Neuronal stem cell (in vitro differentiated cells): ENCODE data around the gene ELOVL6.
A peak's percentile ranks its signal among the peaks of the same experiment; 100 is the strongest.

ENCODE experiments used
- DNase-seq: peaks from one replicate; pipeline ENCODE4 v3.0.0-alpha.2; 2013; ENCODE audit warnings: low spot score
- H2AFZ ChIP-seq: one replicate; pipeline ENCODE4 v1.6.1; 2013; ENCODE audit warnings: mild to moderate bottlenecking, low read length, inconsistent platforms
- H2AK5ac ChIP-seq: 2 replicates; pipeline ENCODE4 v1.6.1; 2013; ENCODE audit warnings: low read depth, mild to moderate bottlenecking, inconsistent platforms, low read length, moderate library complexity, mixed read lengths
- H2BK120ac ChIP-seq: 2 replicates; pipeline ENCODE4 v1.6.1; 2013; ENCODE audit warnings: low read depth, mild to moderate bottlenecking, inconsistent platforms, low read length, moderate library complexity, mixed read lengths
- H2BK12ac ChIP-seq: one replicate; pipeline ENCODE4 v1.6.1; 2013; ENCODE audit warnings: low read length, inconsistent platforms
- H2BK15ac ChIP-seq: 2 replicates; pipeline ENCODE4 v1.6.1; 2013; ENCODE audit warnings: mild to moderate bottlenecking, low read length, inconsistent platforms, mixed read lengths
- H2BK5ac ChIP-seq: one replicate; pipeline ENCODE4 v1.6.1; 2013; ENCODE audit warnings: inconsistent platforms, mild to moderate bottlenecking, low read length, moderate library complexity
- H3K14ac ChIP-seq: one replicate; pipeline ENCODE4 v1.6.1; 2013; ENCODE audit warnings: low read length, inconsistent platforms
- H3K18ac ChIP-seq: 2 replicates; pipeline ENCODE4 v1.6.1; 2013; ENCODE audit warnings: low read length, inconsistent platforms
- H3K23ac ChIP-seq: 2 replicates; pipeline ENCODE4 v1.6.1; 2013; ENCODE audit warnings: low read depth, mild to moderate bottlenecking, mixed read lengths, low read length, inconsistent platforms; ENCODE audit not compliant: poor library complexity
- H3K27ac ChIP-seq: replicated peaks from 3 replicates; pipeline ENCODE4 v1.5.1; 2013; ENCODE audit warnings: low read length, inconsistent platforms
- H3K27me3 ChIP-seq, 3 experiments: 2 replicates each; pipeline ENCODE4 v1.6.1; 2013; ENCODE audit warnings: low read length in 3 of 3, mild to moderate bottlenecking in 2 of 3, inconsistent platforms in 1 of 3, low read depth in 1 of 3, mixed read lengths in 1 of 3, moderate library complexity in 1 of 3; ENCODE audit not compliant: control insufficient read depth in 3 of 3, insufficient read depth in 3 of 3
- H3K36me3 ChIP-seq, 2 donors: replicated peaks in 1 of 2; 2 replicates each; pipeline ENCODE4 v1.6.1; 2013; ENCODE audit warnings: low read length in 2 of 2; ENCODE audit not compliant: control insufficient read depth in 2 of 2, insufficient read depth in 2 of 2
- H3K4ac ChIP-seq: 2 replicates; pipeline ENCODE4 v1.6.1; 2013; ENCODE audit warnings: inconsistent platforms, mild to moderate bottlenecking, low read length, moderate library complexity
- H3K4me1 ChIP-seq, 2 donors: 1 replicate in 1 of 2; 2 replicates in 1 of 2; pipeline ENCODE4 v1.6.1; 2013; ENCODE audit warnings: low read length in 2 of 2, low read depth in 1 of 2; ENCODE audit not compliant: control insufficient read depth in 2 of 2, insufficient read depth in 1 of 2
- H3K4me2 ChIP-seq: one replicate; pipeline ENCODE4 v1.6.1; 2013; ENCODE audit warnings: mild to moderate bottlenecking, low read length, inconsistent platforms; ENCODE audit not compliant: insufficient read depth, poor library complexity, severe bottlenecking
- H3K4me3 ChIP-seq, 2 donors: 2 replicates each; pipeline ENCODE4 v1.5.1; 2013; ENCODE audit warnings: low read length in 2 of 2, mild to moderate bottlenecking in 2 of 2, inconsistent platforms in 1 of 2, moderate library complexity in 1 of 2
- H3K79me1 ChIP-seq: one replicate; pipeline ENCODE4 v1.6.1; 2013; ENCODE audit warnings: low read depth, mild to moderate bottlenecking, inconsistent platforms, low read length, moderate library complexity
- H3K9ac ChIP-seq: one replicate; pipeline ENCODE4 v1.6.1; 2013; ENCODE audit warnings: mild to moderate bottlenecking, low read depth, low read length, inconsistent platforms; ENCODE audit not compliant: poor library complexity
- H3K9me3 ChIP-seq, 2 donors: replicated peaks in 1 of 2; 2 replicates each; pipeline versions ENCODE3 to v1.6.1; 2013; ENCODE audit warnings: low read length in 2 of 2, mild to moderate bottlenecking in 2 of 2, inconsistent platforms in 1 of 2, low read depth in 1 of 2, mixed read lengths in 1 of 2, moderate library complexity in 1 of 2; ENCODE audit not compliant: control insufficient read depth in 2 of 2, insufficient read depth in 1 of 2
- H4K8ac ChIP-seq: one replicate; pipeline ENCODE4 v1.6.1; 2013; ENCODE audit warnings: low read depth, mild to moderate bottlenecking, inconsistent platforms, low read length, moderate library complexity
- H4K91ac ChIP-seq: one replicate; pipeline ENCODE4 v1.6.1; 2013; ENCODE audit warnings: low read length, low read depth, mild to moderate bottlenecking, inconsistent platforms; ENCODE audit not compliant: poor library complexity
- WGBS, 2 donors: extraction: QIAGEN DNeasy Blood & Tissue Kit; methylation state at CpG; one replicate each; pipeline ENCODE4 v1.1.7; 2013; ENCODE audit warnings: missing lambda C conversion rate in 2 of 2, mixed read lengths in 1 of 2; ENCODE audit not compliant: insufficient read length in 2 of 2, insufficient replicate concordance in 1 of 2; ENCODE audit errors: extremely low coverage in 2 of 2; 5-methylcytosine and 5-hydroxymethylcytosine counted together

Gene ELOVL6

DNA sequence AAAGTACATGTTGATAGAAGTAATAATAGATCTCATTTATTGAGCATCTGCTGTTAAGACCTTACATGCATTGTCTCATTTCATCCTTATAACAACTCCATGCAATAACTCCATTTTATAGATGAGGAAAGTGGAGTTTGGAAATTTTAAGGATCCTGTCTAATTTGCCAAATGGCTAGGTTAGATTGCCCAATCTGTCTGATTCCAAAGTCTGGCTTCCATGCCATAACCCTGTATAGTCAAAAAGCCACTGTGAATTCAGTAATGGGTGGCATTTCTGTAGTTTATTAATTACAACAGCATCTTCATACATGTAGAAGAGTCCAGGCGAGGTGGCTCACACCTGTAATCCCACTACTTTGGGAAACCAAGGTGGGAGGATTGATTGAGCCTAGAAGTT, 8.8 kb upstream of the ELOVL6 start:
- Histone ChIP-seq H2BK5ac (no peak overlapping the region), H4K91ac (no peak overlapping the region), H3K14ac (no peak overlapping the region), H3K4me3 (no peak overlapping the region), H2AK5ac (no peak overlapping the region), H3K9me3 (no peaks in the 10 kb centered on the region), H4K8ac (no peak overlapping the region), H3K27me3 (no peaks in the 10 kb centered on the region), H3K36me3 (no peaks in the 10 kb centered on the region), H3K18ac (no peak overlapping the region), H3K9ac (no peak overlapping the region), H3K23ac (no peak overlapping the region), H2AFZ (no peak overlapping the region), H3K27ac (no peak overlapping the region), H3K4me1 (no peaks in the 10 kb centered on the region), H3K4ac (no peak overlapping the region), H3K4me2 (no peak overlapping the region), H2BK120ac (no peak overlapping the region), H2BK15ac (no peak overlapping the region), H3K79me1 (no peaks in the 10 kb centered on the region), H2BK12ac (no peak overlapping the region)
- no peak for DNase-seq
- WGBS, 2 donors: no CpG with 5 or more reads among the region's 1 CpG

GRCh38 chr4:110202024-110202423, 3.6 kb upstream of the ELOVL6 start:
- no peak overlapping the region for H4K8ac ChIP-seq
- no peaks in the 10 kb centered on the region for H3K79me1 ChIP-seq
- H4K91ac ChIP-seq: peak overlapping the region; percentile 41
- no CpG with 5 or more reads among the region's 3 CpGs for WGBS, 2 donors
- H2BK12ac ChIP-seq: no peak overlapping the region
- H3K27ac ChIP-seq: no peak overlapping the region
- H2AK5ac ChIP-seq: no peak overlapping the region
- H3K9me3 ChIP-seq: no peaks in the 10 kb centered on the region
- no peak for DNase-seq
- H3K4ac ChIP-seq: no peak overlapping the region
- H3K4me2 ChIP-seq: no peak overlapping the region
- no peak overlapping the region for H3K4me3 ChIP-seq
- no peak overlapping the region for H3K9ac ChIP-seq
- H3K27me3 ChIP-seq: no peaks in the 10 kb centered on the region
- H2BK15ac ChIP-seq: no peak overlapping the region
- no peaks in the 10 kb centered on the region for H3K36me3 ChIP-seq
- H3K4me1 ChIP-seq: peaks cover 4 to 7% of the 10 kb centered on the region in 2 donors
- no peak overlapping the region for H2BK5ac ChIP-seq
- H2AFZ ChIP-seq: no peak overlapping the region
- no peak overlapping the region for H3K18ac ChIP-seq
- no peak overlapping the region for H3K14ac ChIP-seq
- no peak overlapping the region for H3K23ac ChIP-seq
- no peak overlapping the region for H2BK120ac ChIP-seq

- Histone ChIP-seq H2AK5ac (no peak overlapping the region), H3K23ac (no peak overlapping the region), H2BK12ac (no peak overlapping the region), H2BK15ac (no peak overlapping the region), H3K36me3 (no peaks in the 10 kb centered on the region), H4K91ac (no peak overlapping the region), H3K4ac (no peak overlapping the region), H3K9ac (no peak overlapping the region), H3K14ac (no peak overlapping the region), H2AFZ (no peak overlapping the region), H3K4me2 (no peak overlapping the region), H3K27me3 (no peaks in the 10 kb centered on the region), H2BK5ac (no peak overlapping the region), H3K79me1 (no peaks in the 10 kb centered on the region), H3K18ac (no peak overlapping the region), H2BK120ac (no peak overlapping the region), H3K27ac (no peak overlapping the region), H4K8ac (no peak overlapping the region), H3K4me3 (no peak overlapping the region), H3K4me1 (peaks cover 4 to 7% of the 10 kb centered on the region in 2 donors), H3K9me3 (no peaks in the 10 kb centered on the region)
- no peak for DNase-seq
- no CpG with 5 or more reads among the region's 2 CpGs for WGBS, 2 donors
Measured at GRCh38 chr4:110201502-110201901, 3.1 kb upstream of the ELOVL6 start.

DNA sequence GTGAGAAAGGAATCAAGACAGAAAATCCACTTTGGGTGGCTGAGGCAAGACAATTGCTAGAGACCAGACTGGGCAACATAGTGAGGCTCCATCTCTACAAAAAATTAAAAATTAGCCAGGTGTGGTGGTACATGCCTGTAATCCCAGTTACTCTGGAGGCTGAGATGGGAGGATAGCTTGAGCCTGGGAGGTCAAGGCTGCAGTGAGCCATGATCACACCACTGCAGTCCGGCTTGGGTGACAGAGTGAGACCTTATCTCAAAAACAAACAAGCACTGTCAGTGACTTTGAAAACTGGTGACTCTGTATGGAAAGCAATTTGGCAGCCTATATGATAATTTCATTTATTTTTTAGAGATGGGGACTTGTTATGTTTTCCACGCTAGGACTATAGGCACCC, 2.3 kb upstream of the ELOVL6 start:
- Histone ChIP-seq H3K9me3 (no peaks in the 10 kb centered on the region), H3K79me1 (no peaks in the 10 kb centered on the region), H3K18ac (no peak overlapping the region), H2BK12ac (no peak overlapping the region), H3K27me3 (no peaks in the 10 kb centered on the region), H2BK5ac (no peak overlapping the region), H2BK120ac (no peak overlapping the region), H3K36me3 (peaks cover 0 to 2% of the 10 kb centered on the region in 2 donors), H3K14ac (no peak overlapping the region), H2BK15ac (no peak overlapping the region), H3K4me1 (peaks cover 4 to 10% of the 10 kb centered on the region in 2 donors), H4K8ac (no peak overlapping the region), H2AK5ac (no peak overlapping the region), H3K9ac (no peak overlapping the region), H2AFZ (no peak overlapping the region), H3K23ac (no peak overlapping the region), H4K91ac (no peak overlapping the region), H3K4me3 (no peak overlapping the region), H3K4ac (no peak overlapping the region), H3K27ac (no peak overlapping the region), H3K4me2 (no peak overlapping the region)
- WGBS, 2 donors: no CpG with 5 or more reads among the region's 2 CpGs
- DNase-seq: no peak
